Caco-2 (cell line): ENCODE data around the gene A2M. TPM values are rescaled to one million over a fixed set of nuclear protein-coding genes. Genes with fewer than 3 reads are reported as not detected.

Experiments
- BruUV-seq: library from RNA; stranded (reverse); fragments of 400-500 nt; replicated peaks from 2 replicates; lab custom pipeline; 2021; lab: Mats Ljungman, UMichigan
- CTCF ChIA-PET: fragments of 300-600 bp; sonication (Branson Sonifier 250); formaldehyde crosslinking; loops from one replicate; lab custom pipeline; 2022; ENCODE audit warnings: antibody characterized with exemption; lab: Charles Lee
- POLR2A ChIA-PET: fragments of 300-600 bp; sonication (Branson Sonifier 250); formaldehyde crosslinking; loops from one replicate; lab custom pipeline; 2022; ENCODE audit warnings: antibody characterized with exemption; lab: Charles Lee
- DNase-seq, 2 experiments: peaks; one replicate each; pipeline versions ENCODE4 v3.0.0 to v3.0.0-alpha.2; 2020 to 2022
- H3K27me3 ChIP-seq: replicated peaks from 2 replicates; pipeline ENCODE4 v1.6.0; 2011; ENCODE audit warnings: low read length; ENCODE audit not compliant: control insufficient read depth, insufficient read depth
- H3K36me3 ChIP-seq: 2 replicates; pipeline ENCODE4 v1.5.1; 2011; ENCODE audit warnings: low read length; ENCODE audit not compliant: control insufficient read depth, insufficient read depth
- H3K4me1 ChIP-seq: fragments of 250-450 bp; sonication (Bioruptor Pico); 2 replicates; pipeline ENCODE4 v1.5.1; 2020; ENCODE audit warnings: mild to moderate bottlenecking
- H3K4me3 ChIP-seq: 2 replicates; pipeline ENCODE4 v1.5.1; 2011; ENCODE audit warnings: low read depth, mild to moderate bottlenecking, control low read depth, low read length
- H3K9me3 ChIP-seq: fragments of 250-450 bp; sonication (Bioruptor Pico); 2 replicates; pipeline ENCODE4 v1.5.1; 2020; ENCODE audit warnings: mild to moderate bottlenecking, moderate library complexity
- H3K27ac Mint-ChIP-seq: one replicate; pipeline ENCODE4 v1.8.0; 2022; ENCODE audit warnings: mixed read lengths; ENCODE audit not compliant: unreplicated experiment
- H3K27me3 Mint-ChIP-seq: one replicate; pipeline ENCODE4 v1.8.0; 2022; ENCODE audit warnings: mixed read lengths; ENCODE audit not compliant: insufficient read depth, unreplicated experiment
- H3K36me3 Mint-ChIP-seq: one replicate; pipeline ENCODE4 v1.8.0; 2022; ENCODE audit warnings: mild to moderate bottlenecking, mixed read lengths; ENCODE audit not compliant: insufficient read depth, unreplicated experiment
- H3K4me1 Mint-ChIP-seq: one replicate; pipeline ENCODE4 v1.8.0; 2022; ENCODE audit warnings: low read depth, mixed read lengths; ENCODE audit not compliant: unreplicated experiment
- H3K4me3 Mint-ChIP-seq: one replicate; pipeline ENCODE4 v1.8.0; 2022; ENCODE audit warnings: mild to moderate bottlenecking, moderate library complexity, mixed read lengths; ENCODE audit not compliant: unreplicated experiment
- H3K9me3 Mint-ChIP-seq: one replicate; pipeline ENCODE4 v1.8.0; 2022; ENCODE audit warnings: mixed read lengths; ENCODE audit not compliant: unreplicated experiment
- CTCF ChIP-seq, 2 experiments: fragments of 200-600 bp in 1 of 2; IDR thresholded peaks; 1 replicate in 1 of 2; 2 replicates in 1 of 2; pipeline versions ENCODE4 v1.5.1 to v1.8.0; 2011 to 2022; ENCODE audit warnings: antibody characterized with exemption in 1 of 2, control low read depth in 1 of 2, inconsistent platforms in 1 of 2, low read depth in 1 of 2, low read length in 1 of 2, mild to moderate bottlenecking in 1 of 2, moderate library complexity in 1 of 2; ENCODE audit not compliant: insufficient read depth in 1 of 2, severe bottlenecking in 1 of 2, unreplicated experiment in 1 of 2
- intact Hi-C: fragments of 100-400 bp; cut with micrococcal nuclease; formaldehyde crosslinking; loops from one replicate; pipeline ENCODE4 v1.10.0; 2022; ENCODE audit not compliant: unreplicated experiment
- total RNA-seq: library from RNA; stranded (reverse); gene quantifications from 2 replicates; pipeline ENCODE4 v1.2.3, GENCODE V29; 2022

The A2M gene
- total RNA-seq, 1 experiment from 2014 or later, result 1.00 TPM

DNA sequence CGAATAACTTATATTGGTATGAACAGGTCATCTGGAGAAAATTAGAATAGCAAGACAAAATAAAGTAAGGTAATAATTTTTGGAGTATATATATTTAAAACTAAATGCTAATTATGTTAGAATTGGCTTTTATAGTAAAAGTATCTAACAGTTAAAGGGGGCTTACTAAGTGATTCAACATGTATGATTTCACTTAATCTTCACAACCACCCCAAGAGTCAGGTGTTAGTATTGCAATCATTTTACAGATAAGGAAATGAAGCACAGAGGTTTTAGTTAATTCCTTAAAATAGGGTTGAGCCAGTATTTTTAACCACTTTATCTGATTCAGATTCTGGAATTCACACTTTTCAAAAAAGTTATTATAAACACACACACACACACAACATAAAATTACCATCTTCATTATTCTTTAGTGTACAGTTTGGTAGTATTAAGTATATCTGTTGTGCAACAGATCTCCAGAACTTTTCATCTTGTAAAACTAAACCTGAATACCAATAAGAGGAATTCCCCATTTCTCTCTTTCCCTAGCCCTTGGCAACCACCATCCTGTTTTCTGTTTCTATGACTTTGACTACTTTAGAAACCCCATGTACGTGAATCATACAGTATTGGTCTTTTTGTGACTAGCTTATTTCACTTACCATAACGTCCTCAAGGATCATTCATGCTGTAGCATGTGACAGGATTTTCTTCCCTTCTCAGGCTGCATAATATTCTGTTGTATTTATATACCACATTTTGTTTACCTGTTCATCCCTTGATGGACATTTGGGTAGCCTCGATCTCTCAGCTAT lies 12.5 kb downstream of the A2M start:
- intact Hi-C loops, result no loop called here
- Mint-ChIP-seq H3K27me3 (no peaks in the 10 kb centered on the region), H3K4me3 (no peak overlapping the region), H3K36me3 (no peaks in the 10 kb centered on the region), H3K9me3 (no peaks in the 10 kb centered on the region), H3K4me1 (no peaks in the 10 kb centered on the region), H3K27ac (no peak overlapping the region)
- Histone ChIP-seq H3K36me3 (no peaks in the 10 kb centered on the region), H3K4me3 (no peak overlapping the region), H3K9me3 (no peaks in the 10 kb centered on the region), H3K27me3 (no peaks in the 10 kb centered on the region), H3K4me1 (no peaks in the 10 kb centered on the region)
- peak in 1 of 2 experiments; percentile 10 for TF ChIP-seq CTCF (IDR thresholded peaks at IDR 0.05; ENCODE audit: insufficient read depth in 1 of 2, low read depth in 1 of 2, low read length in 1 of 2, severe bottlenecking in 1 of 2, unreplicated experiment in 1 of 2)
- no TSS peak for BruUV-seq
- DNase-seq, result no peak
- ChIA-PET CTCF (no interaction called here), POLR2A (no interaction called here)

- POLR2A ChIA-PET, result no interaction called here
- no peak overlapping the region for H3K27ac Mint-ChIP-seq
- no peaks in the 10 kb centered on the region for H3K9me3 Mint-ChIP-seq
- Histone ChIP-seq H3K4me3 (no peak overlapping the region), H3K9me3 (no peaks in the 10 kb centered on the region), H3K36me3 (no peaks in the 10 kb centered on the region), H3K4me1 (no peaks in the 10 kb centered on the region), H3K27me3 (no peaks in the 10 kb centered on the region)
- no TSS peak for BruUV-seq
- no peaks in the 10 kb centered on the region for H3K36me3 Mint-ChIP-seq
- no peaks in the 10 kb centered on the region for H3K4me1 Mint-ChIP-seq
- intact Hi-C loops, result no loop called here
- H3K27me3 Mint-ChIP-seq, result no peaks in the 10 kb centered on the region
- no peak overlapping the region for H3K4me3 Mint-ChIP-seq
- CTCF ChIA-PET, result no interaction called here
- no peak for TF ChIP-seq CTCF (IDR thresholded peaks at IDR 0.05; ENCODE audit: insufficient read depth in 1 of 2, low read depth in 1 of 2, low read length in 1 of 2, severe bottlenecking in 1 of 2, unreplicated experiment in 1 of 2)
- DNase-seq, result no peak
Measured at GRCh38 chr12:9101018-9101687, 14.6 kb downstream of the A2M start.

GRCh38 chr12:9099552-9100190 lies 16.0 kb downstream of the A2M start:
- intact Hi-C loops, result no loop called here
- H3K9me3 Mint-ChIP-seq, result no peaks in the 10 kb centered on the region
- no peak overlapping the region for H3K4me3 ChIP-seq
- H3K4me3 Mint-ChIP-seq, result no peak overlapping the region
- H3K4me1 Mint-ChIP-seq, result no peaks in the 10 kb centered on the region
- ChIA-PET POLR2A (no interaction called here), CTCF (no interaction called here)
- H3K36me3 Mint-ChIP-seq, result no peaks in the 10 kb centered on the region
- H3K27me3 Mint-ChIP-seq, result no peaks in the 10 kb centered on the region
- H3K27ac Mint-ChIP-seq, result no peak overlapping the region
- no peaks in the 10 kb centered on the region for H3K27me3 ChIP-seq
- H3K36me3 ChIP-seq, result no peaks in the 10 kb centered on the region
- no TSS peak for BruUV-seq
- no peaks in the 10 kb centered on the region for H3K4me1 ChIP-seq
- TF ChIP-seq CTCF (IDR thresholded peaks at IDR 0.05; ENCODE audit: insufficient read depth in 1 of 2, low read depth in 1 of 2, low read length in 1 of 2, severe bottlenecking in 1 of 2, unreplicated experiment in 1 of 2), result no peak
- H3K9me3 ChIP-seq, result no peaks in the 10 kb centered on the region
- DNase-seq, result no peak
